NCI-H1105 treated with DMSO at 0.1 percent for 48 hours (cell line): Measurements from ENCODE around the gene GNG12.
A peak's percentile ranks its signal among the peaks of the same experiment; 100 is the strongest.
"Not testable (repeated sequence)": the region's sequence is repeated elsewhere in the genome, so short reads cannot be mapped to it uniquely, and the experiment has no call there.

Source experiments
- DNase-seq: peaks from one replicate; lab custom pipeline; 2025; lab: John Stamatoyannopoulos, UW

GNG12 gene

DNA sequence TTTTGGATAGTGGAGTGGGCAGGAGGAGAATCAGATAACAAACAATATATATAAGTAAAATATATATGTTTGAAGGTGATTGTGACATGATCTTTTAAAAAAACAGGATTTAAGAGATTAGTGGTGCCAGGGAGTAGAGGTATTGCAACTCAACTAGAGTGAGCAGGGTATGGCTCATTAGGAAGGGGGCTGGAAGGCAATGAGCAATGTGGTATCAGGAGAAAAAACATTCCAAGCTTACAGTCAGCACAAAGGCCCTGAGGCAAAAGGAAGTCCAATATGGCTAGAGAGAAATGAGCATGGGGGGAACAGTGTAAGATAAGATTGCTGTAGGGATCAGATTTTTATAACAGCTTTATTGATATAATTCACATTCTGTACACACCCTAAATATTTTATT, 153.6 kb downstream of the GNG12 start:
- no peak for DNase-seq

DNA sequence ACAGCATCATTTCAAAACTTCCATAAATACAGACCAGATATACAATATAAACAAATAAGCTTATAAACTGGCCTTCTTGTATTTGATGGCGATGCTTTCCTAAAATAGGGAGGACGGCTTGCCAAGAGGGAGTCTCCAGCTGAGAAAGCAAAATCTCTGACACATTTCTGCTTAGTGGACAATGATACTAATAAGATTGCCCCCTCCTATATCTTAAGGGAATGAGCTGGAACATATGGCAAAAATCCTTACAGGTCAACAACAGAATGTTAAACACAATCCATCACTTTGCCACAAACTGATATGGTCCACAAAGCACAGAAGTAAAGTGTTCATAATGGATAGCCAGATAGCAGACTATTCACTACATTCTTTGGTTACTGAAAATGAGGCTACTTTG, 155.3 kb downstream of the GNG12 start:
- no peak for DNase-seq

DNA sequence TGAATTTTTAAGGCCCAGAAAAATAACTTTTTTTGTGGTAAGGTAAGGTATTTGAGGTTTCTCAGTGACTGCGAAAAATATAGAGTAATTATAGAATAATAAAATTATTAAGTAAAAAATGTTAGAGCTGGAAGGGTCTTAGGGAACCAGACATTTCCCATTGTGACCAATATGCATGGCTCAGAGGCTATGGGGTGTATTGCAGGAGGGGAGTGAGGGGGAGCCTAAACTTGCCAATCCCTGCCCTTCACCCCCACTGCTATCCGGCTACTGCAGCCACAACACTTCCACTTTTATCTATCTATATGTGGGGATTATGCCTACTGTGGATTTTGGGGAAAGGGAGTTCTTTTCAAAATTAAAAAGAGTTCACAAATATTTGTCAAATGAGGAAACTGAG, 155.9 kb downstream of the GNG12 start:
- no peak for DNase-seq

DNA sequence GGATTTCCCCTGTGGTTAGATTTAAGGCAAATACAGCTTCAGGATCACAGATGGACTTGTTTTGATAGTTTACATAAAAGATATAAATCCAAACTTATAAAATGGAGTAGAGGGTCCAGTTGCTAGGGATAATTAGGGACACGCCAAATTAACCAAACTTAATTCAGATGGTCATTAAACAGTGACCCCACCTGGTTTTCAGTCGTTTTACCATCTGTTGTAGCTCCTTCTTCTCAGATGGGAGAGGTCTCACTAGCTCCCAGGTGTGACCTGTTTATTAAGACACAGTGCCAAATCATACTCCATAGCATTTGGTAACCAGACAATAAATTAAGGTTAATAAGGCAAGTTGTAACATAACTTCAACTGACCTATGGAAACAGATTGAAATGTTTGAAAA, 156.3 kb downstream of the GNG12 start:
- DNase-seq = no peak

DNA sequence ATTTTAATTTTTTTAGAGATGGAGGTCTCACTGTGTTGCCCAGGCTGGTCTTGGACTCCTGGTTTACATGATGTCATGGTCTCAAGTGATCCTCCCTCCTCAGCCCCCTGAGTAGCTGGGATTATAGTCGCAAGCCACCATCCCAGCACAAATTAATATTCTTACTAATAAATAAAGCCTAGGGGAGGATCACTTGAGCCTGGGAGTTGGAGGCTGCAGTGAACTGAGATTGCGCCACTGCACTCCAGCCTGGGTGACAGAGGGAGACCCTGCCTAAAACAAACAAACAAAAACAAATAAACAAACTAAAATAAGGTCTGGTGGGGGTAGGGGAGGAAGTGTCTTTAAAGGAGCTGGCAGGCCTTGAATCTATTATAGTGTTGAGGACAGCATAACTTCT, 157.0 kb downstream of the GNG12 start:
- no peak for DNase-seq

DNA sequence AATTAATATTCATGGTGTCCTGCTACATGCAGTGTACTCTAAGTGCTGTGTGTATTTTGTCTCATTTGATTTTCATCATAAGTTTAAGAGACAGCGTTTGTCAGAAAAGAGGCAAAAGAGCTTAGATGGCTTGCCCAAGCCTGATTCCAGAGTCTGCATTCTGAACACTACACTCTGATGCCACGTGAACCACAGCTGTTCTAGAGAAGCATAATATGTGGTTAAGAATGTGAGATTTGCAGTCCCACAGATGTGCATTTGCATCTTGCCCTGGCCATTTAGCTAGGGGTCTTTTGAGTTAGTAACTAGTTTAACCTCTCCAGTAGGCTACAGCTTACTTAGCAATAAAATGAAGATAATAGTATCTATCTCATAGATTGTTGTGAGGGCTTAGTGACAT, 157.5 kb downstream of the GNG12 start:
- DNase-seq = no peak

DNA sequence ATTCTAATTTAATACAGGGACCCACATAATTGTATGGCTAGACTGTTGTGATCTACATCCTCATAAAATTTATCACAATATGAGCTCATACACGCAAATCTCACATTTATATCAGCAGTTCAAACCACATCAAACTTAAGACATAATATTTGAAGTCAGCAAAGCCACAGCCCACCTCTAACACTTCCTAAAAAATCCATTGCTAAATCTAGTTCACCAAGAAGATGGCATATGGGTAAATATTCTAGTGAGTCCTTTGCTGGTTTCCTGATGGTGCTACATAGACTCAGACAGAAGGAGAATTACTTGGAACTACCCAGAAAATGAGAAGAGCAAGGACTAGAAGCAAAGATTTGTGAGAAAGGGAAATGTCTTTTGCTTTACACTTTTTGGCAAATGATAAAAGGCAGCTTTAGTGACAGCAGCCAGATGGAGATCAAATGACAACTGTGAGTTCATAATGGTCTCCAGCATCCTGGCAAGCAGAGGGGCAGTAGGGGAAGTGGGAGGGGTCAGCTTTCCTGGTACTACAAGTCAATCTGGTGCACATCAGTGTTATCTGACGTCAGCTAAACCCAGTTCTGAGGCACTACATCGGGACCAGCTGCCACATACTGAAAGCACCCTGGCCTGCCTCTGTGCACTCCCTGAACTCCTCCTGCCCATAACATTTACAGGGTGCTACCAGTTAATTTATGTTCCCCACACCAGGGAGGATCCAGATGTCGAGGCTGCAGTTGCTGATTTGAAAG, 158.8 kb downstream of the GNG12 start:
- peak; percentile 74 for DNase-seq

DNA sequence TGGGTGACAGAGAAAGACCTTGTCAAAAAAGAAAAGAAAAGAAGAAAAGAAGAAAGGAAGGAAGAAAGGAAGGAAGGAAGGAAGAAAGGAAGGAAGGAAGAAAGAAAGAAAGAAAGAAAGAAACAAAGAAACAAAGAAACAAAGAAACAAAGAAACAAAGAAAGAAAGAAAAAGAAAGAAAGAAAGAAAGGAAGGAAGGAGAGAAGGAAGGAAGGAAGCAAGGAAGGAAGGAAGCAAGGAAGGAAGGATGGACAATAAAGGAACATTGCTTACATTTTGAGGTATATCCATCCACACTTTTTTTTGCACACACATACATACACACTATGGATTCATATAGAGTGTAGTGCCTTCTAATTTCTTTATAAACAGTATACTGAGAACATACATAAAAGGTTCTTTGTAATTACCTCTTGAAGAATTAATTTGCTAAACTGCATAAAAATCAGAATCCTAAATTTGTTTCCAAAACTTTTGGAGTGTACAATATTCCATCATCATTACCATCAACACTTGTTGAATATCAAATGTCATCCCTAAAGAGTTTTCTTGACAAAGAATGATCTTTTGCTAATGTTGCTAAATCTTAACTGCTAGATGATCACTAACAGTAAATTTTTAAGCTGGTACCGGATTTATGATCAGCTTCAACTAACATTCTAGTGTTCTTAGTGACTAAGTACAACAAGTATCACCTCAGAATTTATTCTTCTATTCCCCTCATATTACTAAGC, 159.6 kb downstream of the GNG12 start:
- no peak for DNase-seq

DNA sequence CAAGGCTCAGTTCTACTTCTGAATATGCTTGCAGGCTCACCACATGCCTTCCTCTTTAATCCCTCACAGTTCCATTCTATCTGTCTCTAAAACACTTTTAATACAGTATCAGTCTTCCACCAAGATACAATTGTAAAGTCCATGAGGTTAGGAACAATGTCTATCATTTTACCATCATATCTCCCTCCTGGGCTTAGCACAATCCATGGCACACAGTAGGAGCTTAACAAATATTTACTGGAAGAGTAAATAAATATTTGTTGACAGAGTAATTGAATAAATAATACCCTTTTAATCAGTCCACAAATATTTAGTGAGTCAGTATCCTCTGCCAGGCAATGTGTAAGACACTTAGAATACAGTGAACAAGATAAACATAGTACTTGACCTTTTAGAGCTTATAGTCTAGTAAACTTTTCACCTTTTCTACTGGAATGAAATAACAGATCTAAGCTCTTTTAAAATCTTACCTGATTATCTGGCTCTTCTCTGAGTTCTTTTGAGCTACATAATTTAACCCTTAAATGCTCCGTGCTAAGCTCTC, 160.9 kb downstream of the GNG12 start:
- no peak for DNase-seq

DNA sequence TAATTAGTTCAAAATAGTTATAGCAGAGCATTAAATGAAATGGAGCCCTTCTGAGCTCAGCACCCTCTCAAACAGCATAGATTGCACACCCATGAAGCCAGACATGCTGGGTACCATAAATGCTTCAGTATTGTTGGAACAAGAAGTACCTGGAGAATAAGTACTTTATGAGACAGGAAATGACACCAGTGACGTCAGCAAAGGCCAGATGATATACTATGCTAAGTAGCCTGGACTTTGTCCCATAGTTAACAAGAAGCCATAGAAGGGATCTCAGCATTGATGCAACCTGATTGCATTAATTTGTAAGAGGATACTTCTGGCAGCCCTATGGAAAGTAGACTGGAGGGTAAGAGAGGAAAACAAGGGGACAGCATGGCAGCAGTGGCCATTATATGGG, 164.6 kb downstream of the GNG12 start:
- DNase-seq = no peak

DNA sequence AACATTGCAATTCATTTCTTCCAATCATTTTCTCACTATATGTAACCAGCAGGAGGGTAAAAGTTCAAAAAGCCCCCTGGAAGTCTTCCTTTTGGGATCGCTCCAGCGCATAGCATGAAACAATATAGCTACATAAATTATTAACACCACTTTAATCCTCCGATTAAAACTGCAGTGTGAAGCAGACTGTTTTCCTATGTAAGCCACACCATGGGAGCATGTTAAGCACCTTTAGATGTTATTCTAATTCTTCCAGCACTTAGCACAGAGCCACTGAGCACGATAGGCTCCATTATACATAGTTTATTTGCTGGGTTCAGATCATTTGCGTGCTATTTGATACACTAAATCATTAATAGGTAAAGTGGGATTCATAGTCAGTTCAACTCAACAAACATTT, 166.6 kb downstream of the GNG12 start:
- DNase-seq = no peak

DNA sequence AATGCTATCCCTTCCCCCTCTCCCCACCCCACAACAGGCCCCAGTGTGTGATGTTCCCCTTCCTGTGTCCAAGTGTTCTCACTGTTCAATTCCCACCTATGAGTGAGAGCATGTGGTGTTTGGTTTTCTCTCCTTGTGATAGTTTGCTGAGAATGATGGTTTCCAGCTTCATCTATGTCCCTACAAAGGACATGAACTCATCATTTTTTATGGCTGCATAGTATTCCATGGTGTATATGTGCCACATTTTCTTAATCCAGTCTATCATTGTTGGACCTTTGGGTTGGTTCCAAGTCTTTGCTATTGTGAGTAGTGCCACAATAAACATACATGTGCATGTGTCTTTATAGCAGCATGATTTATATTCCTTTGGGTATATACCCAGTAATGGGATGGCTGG, 168.0 kb downstream of the GNG12 start:
- DNase-seq = not testable (repeated sequence)

DNA sequence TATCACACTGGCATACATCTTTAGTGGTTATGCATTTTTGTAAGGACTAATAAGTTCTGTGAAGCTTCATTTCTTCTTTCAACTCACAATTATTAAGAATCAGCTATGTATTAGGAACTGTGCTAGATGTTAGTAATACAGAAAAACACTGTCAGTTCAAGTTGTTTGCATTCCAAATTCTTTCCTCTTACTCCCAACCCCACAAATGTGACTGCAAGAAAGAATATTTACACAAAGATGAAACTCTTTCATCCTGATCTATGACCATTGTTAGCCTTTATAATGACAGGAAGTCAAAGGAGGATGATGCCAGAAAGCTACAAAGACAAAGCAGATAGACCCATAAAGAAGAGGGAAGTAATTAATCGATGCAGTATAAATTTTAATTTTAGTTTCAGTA, 169.2 kb downstream of the GNG12 start:
- DNase-seq = no peak

DNA sequence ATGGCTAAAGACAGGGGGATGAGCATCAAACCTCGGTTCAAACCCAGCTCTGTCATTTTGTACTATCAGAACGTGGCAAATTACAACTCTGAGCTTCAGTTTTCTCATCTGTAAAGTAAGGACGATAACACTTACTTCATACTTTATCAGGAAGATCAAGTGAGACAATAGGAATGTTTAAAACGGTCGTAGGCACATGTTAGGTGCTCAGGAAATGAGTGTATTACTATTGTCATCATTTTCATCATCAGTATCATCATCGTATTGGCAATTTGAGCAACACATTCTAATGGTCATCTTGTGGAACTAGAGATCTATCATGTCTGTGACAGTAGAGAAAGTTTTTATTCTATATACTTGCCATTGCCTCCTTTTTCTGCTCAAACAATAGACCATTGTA, 170.4 kb downstream of the GNG12 start:
- DNase-seq = no peak

DNA sequence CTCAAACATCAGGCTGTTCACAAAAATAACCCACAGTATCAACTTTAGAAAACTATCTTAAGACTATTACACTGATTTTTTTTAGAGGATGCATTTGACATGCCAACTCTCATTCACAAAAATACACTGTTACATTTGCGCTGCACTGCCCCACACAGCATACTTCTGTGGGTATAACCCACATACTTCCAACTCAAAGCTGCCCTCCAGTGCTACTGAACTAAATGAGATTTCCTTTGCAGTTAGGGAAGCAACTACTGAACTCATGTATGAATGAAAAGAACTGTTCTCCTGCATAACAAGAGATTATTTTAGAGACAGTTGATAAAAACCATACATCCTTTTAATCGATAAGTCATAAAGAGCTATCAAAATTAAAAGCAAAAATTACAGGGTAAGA, 174.0 kb downstream of the GNG12 start:
- no peak for DNase-seq

DNA sequence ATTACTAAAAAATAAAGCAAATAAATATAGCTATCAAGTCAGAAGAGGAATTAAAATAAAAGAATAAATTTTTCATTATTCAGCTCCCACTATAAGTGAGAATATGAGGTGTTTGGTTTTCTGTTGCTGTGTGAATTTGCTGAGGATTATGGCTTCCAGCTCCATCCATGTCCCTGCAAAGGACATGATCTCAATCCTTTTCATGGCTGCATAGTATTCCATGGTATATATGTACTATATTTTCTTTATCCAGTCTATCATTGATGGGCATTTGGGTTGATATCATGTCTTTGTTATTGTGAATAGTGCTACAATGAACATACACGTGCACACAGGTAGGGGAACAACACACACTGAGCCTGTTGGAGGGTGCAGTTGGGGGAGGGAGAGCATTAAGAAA, 176.1 kb downstream of the GNG12 start:
- not testable (repeated sequence) for DNase-seq

DNA sequence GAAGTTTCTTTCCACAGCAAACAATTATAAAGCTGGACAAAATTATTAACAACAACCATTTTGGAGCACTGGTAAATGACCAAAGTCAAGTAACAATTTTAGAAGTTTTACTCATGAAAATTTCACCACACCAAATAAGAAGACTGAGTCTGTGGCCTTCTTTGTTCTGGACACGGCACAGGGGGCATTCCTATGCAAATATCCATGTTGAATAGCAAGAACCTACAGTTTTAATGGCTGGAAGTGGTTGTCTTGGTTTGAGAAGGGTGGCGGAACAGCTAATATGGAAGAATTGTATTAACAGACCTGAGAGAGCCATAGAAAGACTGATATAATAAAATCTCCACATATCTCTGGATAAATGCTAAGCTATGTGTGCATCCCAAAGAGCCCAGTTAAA, 177.7 kb downstream of the GNG12 start:
- DNase-seq = no peak

DNA sequence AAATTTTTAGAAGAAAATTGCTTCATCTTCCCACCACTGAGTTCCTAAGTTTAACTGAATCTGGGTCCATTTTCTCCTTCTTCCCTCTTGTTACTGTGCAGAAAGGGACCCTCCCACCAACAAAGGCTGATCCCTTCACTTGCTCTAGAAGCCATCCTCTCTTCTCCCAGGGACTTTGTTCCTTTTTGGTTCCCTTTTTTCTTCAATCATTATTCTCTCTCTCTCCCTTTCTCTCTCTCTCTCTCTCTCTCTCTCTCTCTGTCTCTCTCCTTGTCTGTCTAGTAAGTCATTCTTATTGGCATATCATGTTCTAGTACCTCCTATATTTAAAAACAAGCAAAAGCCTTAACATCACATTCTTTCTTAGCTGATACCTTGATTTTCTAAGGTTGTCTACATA, 180.0 kb downstream of the GNG12 start:
- DNase-seq = no peak

DNA sequence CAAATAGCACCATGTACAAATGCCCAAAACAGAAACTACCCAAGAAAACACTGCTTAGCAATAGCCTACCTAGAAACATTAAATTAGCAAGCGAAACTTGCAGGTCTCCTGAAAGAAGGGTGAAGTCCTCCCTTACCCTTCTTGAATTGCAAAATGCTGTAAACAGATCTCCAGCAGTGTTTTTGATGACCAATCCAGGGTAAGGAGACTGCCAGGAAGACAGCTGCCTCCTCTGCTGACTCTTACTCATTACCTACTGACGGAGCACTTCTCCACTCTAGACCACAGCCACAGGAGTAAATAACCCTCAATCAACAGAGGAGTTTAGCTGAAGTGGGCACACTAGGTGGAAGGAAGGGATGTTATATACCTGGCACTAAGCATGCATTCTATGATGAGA, 180.5 kb downstream of the GNG12 start:
- no peak for DNase-seq
